Type B pancreatic cell (in vitro differentiated cells): Measurements from ENCODE around the gene HDAC8. TPM values are rescaled to one million over a fixed set of nuclear protein-coding genes. Genes with fewer than 3 reads are reported as not detected.
"Not testable (repeated sequence)": the region's sequence is repeated elsewhere in the genome, so short reads cannot be mapped to it uniquely, and the experiment has no call there.

ENCODE experiments used
- DNase-seq: peaks from one replicate; pipeline ENCODE4 v3.0.0; 2021; ENCODE audit warnings: mixed read lengths; ENCODE audit not compliant: unreplicated experiment; ENCODE audit errors: extremely low spot score
- H3K27ac Mint-ChIP-seq: 2 replicates; pipeline ENCODE4 v1.8.0; 2021; ENCODE audit warnings: mild to moderate bottlenecking, mixed read lengths
- H3K27me3 Mint-ChIP-seq: 2 replicates; pipeline ENCODE4 v1.8.0; 2021; ENCODE audit warnings: mixed read lengths
- H3K36me3 Mint-ChIP-seq: 2 replicates; pipeline ENCODE4 v1.8.0; 2021; ENCODE audit warnings: mixed read lengths
- H3K4me1 Mint-ChIP-seq: one replicate; pipeline ENCODE4 v1.8.0; 2021; ENCODE audit warnings: mixed read lengths; ENCODE audit not compliant: unreplicated experiment
- H3K4me3 Mint-ChIP-seq: 2 replicates; pipeline ENCODE4 v1.8.0; 2021; ENCODE audit warnings: mild to moderate bottlenecking, mixed read lengths
- H3K9me3 Mint-ChIP-seq: 2 replicates; pipeline ENCODE4 v1.8.0; 2021; ENCODE audit warnings: mixed read lengths
- total RNA-seq: library from RNA; stranded (reverse); gene quantifications from 2 replicates; pipeline ENCODE4 v1.2.1, GENCODE V29; 2021; ENCODE audit warnings: low replicate concordance
- TF ChIP-seq, protein P1 (sequence below): fragments of 200-600 bp; sonication (generic); conservative IDR thresholded peaks from 2 replicates; pipeline ENCODE4 v1.5.0; 2021; ENCODE audit warnings: antibody characterized with exemption, mild to moderate bottlenecking

Gene HDAC8
- total RNA-seq, 1 donor from 2014 or later, result 32.4 TPM

DNA sequence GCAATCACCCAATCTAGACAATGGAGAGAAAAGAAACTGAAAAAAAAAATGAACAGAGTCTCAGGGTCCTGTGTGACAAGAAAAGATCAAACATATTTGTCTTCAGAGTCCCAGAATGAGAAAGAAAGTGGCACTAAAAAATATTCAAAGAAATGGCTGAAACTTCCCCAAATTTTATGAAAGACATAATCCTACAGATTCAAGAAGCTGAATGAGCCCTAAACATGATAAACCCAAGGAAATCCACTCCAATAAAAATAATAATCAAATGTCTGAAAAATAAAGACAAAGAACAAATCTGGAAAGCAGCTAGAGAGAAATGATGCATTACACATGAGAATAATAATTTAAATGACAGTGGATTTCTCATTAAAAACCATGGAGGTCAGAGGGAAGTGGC is 136.6 kb downstream of the HDAC8 start:
- no peak for DNase-seq
- TF ChIP-seq, protein P1, sequence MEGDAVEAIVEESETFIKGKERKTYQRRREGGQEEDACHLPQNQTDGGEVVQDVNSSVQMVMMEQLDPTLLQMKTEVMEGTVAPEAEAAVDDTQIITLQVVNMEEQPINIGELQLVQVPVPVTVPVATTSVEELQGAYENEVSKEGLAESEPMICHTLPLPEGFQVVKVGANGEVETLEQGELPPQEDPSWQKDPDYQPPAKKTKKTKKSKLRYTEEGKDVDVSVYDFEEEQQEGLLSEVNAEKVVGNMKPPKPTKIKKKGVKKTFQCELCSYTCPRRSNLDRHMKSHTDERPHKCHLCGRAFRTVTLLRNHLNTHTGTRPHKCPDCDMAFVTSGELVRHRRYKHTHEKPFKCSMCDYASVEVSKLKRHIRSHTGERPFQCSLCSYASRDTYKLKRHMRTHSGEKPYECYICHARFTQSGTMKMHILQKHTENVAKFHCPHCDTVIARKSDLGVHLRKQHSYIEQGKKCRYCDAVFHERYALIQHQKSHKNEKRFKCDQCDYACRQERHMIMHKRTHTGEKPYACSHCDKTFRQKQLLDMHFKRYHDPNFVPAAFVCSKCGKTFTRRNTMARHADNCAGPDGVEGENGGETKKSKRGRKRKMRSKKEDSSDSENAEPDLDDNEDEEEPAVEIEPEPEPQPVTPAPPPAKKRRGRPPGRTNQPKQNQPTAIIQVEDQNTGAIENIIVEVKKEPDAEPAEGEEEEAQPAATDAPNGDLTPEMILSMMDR, result no peak
- no peak overlapping the region for H3K27ac Mint-ChIP-seq
- H3K4me1 Mint-ChIP-seq, result no peaks in the 10 kb centered on the region
- no peak overlapping the region for H3K4me3 Mint-ChIP-seq
- H3K27me3 Mint-ChIP-seq, result no peaks in the 10 kb centered on the region
- peaks cover 11% of the 10 kb centered on the region for H3K9me3 Mint-ChIP-seq
- peaks cover 33% of the 10 kb centered on the region for H3K36me3 Mint-ChIP-seq

DNA sequence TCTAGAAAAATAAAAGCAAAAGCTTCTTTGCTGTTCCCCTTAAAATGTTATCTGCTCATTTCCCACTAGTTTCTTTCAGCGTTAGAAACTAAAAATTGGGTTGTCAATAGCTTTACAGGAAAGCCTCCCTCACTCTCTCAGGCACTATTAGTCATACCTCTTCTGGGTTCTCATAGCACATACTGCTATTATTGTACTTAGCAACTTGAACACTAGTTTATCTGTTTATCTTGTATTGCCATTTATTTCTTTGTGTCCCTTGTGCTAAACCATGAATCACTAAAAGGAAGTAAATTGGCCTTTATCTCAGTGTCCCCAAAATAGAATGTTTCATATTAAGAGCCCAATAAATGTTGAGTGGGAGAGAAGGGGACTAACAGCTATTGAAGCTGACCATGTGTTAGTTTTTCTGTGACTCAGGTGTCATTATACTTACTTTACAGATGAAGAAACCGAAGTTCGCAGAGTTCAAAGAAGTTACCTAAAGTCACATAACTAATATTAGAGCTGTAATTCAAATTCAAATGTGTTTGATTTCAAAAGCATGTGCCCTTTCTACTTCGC is 142.2 kb downstream of the HDAC8 start:
- Mint-ChIP-seq H3K36me3 (peaks cover 11% of the 10 kb centered on the region), H3K4me1 (no peaks in the 10 kb centered on the region), H3K9me3 (peaks cover 8% of the 10 kb centered on the region), H3K27ac (no peak overlapping the region), H3K27me3 (no peaks in the 10 kb centered on the region), H3K4me3 (no peak overlapping the region)
- TF ChIP-seq, protein P1, result no peak
- no peak for DNase-seq

GRCh38 chrX:72421797-72422196 is 150.8 kb downstream of the HDAC8 start:
- no peak for DNase-seq
- Mint-ChIP-seq H3K36me3 (peaks cover 18% of the 10 kb centered on the region), H3K27me3 (no peaks in the 10 kb centered on the region), H3K27ac (no peak overlapping the region), H3K9me3 (peaks cover 20% of the 10 kb centered on the region), H3K4me3 (no peak overlapping the region), H3K4me1 (no peaks in the 10 kb centered on the region)
- TF ChIP-seq, protein P1, result no peak

- Mint-ChIP-seq H3K4me3 (no peak overlapping the region), H3K9me3 (peaks cover 12% of the 10 kb centered on the region), H3K4me1 (no peaks in the 10 kb centered on the region), H3K27me3 (no peaks in the 10 kb centered on the region), H3K36me3 (no peaks in the 10 kb centered on the region), H3K27ac (no peak overlapping the region)
- TF ChIP-seq, protein P1, result no peak
- no peak for DNase-seq
Observed at GRCh38 chrX:72409993-72410392, 162.7 kb downstream of the HDAC8 start.

GRCh38 chrX:72408885-72409284 is 163.8 kb downstream of the HDAC8 start:
- peaks cover 12% of the 10 kb centered on the region for H3K9me3 Mint-ChIP-seq
- H3K4me1 Mint-ChIP-seq, result no peaks in the 10 kb centered on the region
- H3K36me3 Mint-ChIP-seq, result no peaks in the 10 kb centered on the region
- TF ChIP-seq, protein P1, result no peak
- no peak for DNase-seq
- no peaks in the 10 kb centered on the region for H3K27me3 Mint-ChIP-seq
- H3K27ac Mint-ChIP-seq, result no peak overlapping the region
- no peak overlapping the region for H3K4me3 Mint-ChIP-seq

- H3K27ac Mint-ChIP-seq, H3K36me3 Mint-ChIP-seq, H3K4me3 Mint-ChIP-seq, DNase-seq, H3K4me1 Mint-ChIP-seq, H3K27me3 Mint-ChIP-seq, H3K9me3 Mint-ChIP-seq: not testable (repeated sequence)
Observed at GRCh38 chrX:72405136-72405535, 167.5 kb downstream of the HDAC8 start.
